HG03342 (cell line): ENCODE results near the gene ADAMTS18.
"Not testable (repeated sequence)": the region's sequence is repeated elsewhere in the genome, so short reads cannot be mapped to it uniquely, and the experiment has no call there.

Experiments
- ATAC-seq: cut with Tn5 transposase; IDR thresholded peaks from one replicate; pipeline ENCODE4 v1.9.1; 2021; ENCODE audit warnings: mild to moderate bottlenecking, moderate library complexity; ENCODE audit not compliant: unreplicated experiment

The ADAMTS18 gene

DNA sequence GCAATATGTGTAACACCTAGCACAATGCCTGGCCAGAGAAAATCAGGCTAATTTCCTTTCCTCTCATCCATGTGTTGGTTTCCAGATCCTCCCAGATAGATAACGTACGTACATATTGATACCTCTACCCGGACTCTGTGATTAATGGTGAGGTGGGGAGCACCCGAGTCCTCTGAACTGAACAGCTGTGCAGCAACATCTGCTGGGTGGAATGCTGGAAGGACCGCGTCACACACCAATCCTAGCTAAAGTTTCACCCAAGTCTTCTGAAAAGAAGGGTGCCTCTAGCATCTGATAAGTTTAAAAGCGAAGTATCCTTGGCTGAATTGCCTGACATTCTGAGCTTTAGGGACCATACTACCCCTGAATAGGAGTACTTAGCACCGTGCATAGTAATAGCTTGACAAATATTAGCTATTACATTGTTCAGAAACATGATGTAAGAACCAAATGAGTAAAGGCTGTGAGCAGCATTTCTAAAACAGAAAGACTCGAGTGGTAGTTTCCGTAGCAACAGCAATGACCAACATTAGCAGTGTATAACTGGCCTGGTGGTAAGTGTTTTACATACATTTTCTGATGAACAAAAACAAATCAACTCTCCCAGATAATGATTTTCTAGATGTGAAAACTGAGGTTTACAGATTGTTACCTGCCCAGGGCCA is 144.3 kb downstream of the ADAMTS18 start:
- ATAC-seq: no peak

DNA sequence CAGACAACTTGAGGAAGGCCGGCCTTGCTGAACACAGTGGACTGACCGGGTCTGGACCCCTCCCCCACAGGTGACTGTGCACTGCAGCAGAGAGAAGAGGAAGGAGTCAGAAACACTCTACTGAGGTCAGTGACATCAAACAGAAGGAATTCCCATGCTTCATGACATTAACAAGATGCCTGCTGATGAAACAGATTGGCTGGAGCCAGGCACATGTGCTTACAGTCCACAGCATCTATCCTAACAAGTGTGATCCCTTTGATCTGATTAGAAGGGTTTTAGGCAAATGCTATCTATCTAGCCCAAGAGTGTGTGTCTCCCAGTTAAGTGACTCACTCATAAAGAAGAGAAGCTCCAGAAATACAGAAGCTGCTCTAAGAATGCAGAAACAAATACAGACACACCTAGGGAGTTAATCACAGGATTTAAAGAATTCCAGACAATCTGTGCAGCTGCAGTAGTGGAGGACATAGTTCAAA is 145.5 kb downstream of the ADAMTS18 start:
- ATAC-seq: no peak

DNA sequence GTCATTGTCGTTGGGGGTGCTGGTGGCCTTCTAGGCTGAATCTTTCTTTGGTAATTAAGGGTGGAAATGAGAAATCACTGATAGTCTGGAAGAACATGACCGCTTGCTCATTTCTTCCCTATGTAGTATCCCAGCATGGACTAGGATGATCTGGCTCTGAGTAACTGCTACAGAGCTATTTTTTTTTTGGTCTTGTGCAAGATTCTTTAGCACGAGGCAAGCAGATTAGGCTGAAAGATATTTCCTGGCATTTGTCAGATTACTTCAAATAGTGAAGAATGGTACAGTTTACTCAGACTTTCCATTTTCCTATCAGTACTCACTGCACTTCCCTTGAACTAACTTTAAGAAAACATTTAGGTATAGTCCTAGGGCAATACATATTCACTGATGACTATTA is 146.6 kb downstream of the ADAMTS18 start:
- ATAC-seq: no peak

GRCh38 chr16:77285676-77286075 is 149.2 kb downstream of the ADAMTS18 start:
- no peak for ATAC-seq

- no peak for ATAC-seq
These were observed 152.5 kb downstream of the ADAMTS18 start for GRCh38 chr16:77282345-77282744.

DNA sequence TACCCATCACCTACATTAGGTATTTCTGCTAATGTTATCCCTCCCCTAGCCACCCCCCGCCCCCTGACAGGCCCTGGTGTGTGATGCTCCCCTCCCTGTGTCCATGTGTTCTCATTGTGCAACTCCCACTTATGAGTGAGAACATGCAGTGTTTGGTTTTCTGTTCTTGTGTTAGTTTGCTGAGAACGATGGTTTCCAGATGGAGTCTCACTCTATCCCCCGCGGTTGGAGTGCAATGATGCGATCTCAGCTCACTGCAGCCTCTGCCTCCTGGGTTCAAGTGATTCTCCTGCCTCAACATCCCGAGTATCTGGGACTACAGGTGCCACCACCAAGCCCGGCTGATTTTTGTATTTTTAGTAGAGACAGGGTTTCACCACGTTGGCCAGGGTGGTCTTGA is 155.5 kb downstream of the ADAMTS18 start:
- ATAC-seq: not testable (repeated sequence)

DNA sequence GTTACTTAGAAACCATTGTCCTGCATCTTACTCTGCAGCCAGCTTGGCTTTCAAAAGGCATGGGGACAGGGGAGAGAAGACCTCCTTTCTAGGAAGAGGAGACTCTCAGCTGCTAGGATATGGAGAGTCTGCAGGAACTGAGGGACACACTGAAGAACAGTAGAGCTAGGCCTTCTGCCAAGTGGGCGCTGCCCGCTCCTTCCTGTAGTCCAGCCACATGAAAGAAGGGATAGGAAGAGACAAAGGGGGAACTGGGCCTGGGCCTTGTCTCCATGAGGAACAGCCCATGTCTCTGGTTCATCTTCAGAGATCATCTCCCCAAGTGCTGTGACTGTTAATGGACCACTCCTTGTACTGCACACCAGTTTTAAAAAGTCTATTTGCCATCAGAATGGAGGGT is 157.3 kb downstream of the ADAMTS18 start:
- no peak for ATAC-seq

DNA sequence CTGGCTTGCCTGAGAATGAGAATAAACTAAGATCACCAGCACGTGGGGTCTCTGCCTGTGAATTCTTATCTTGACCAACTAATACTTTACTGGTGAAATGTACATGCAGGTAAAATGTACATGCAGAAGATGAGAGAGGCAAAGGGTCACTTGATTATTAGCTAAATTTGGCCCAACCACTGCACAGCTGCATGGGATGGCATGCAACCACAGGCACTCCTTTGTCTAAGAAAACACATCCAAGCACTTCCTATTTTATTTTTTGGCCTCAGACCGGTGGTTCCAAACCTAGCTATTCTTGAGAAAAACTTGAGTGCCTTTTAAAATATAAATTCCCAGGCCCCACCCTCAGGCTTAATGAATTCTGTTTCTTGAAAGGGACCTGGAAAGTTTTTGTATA is 157.7 kb downstream of the ADAMTS18 start:
- ATAC-seq: no peak

- no peak for ATAC-seq
These were observed 158.2 kb downstream of the ADAMTS18 start for GRCh38 chr16:77276661-77277060.

DNA sequence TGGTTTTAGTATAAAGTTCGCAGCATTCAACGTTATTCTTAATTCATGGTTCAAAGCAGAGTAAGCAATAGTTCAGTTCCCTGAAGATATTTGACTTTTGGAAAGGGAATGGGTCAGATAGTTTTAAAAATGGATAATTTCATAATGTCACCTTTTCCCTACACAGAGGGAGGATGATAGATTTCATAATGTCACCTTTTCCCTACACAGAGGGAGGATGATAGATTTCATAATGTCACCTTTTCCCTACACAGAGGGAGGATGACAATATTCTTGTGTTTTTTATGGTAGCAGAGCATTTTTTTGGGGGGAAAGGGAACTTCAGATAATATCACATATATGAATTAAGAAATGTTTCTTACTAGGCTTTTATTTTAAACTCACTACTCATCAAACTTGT is 159.5 kb downstream of the ADAMTS18 start:
- not testable (repeated sequence) for ATAC-seq

DNA sequence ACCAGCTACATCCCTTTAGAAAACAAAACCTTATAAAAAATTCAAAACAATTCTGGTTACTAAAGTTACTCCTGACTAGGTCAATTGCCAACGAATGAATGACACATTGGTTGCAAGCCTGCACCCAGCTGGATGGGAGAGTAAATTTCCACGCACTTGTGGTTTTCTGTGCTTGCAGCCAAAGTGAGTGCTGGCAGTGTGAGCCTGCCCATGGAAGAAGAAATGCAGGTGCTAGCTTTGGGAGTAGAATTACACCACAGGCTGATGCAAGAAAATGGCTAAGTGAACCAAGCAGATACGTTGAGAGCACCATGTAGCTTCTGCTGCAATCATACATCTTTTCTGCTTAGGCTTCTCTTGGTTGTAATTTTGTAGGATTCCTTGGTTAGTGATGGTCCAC is 161.0 kb downstream of the ADAMTS18 start:
- ATAC-seq: no peak

- ATAC-seq: no peak
These were observed 163.1 kb downstream of the ADAMTS18 start for GRCh38 chr16:77271532-77272426.

- ATAC-seq: not testable (repeated sequence)
These were observed 168.6 kb downstream of the ADAMTS18 start for GRCh38 chr16:77266185-77266584.

- no peak for ATAC-seq
These were observed 171.9 kb downstream of the ADAMTS18 start for GRCh38 chr16:77262971-77263370.

GRCh38 chr16:77250400-77250799 is 184.4 kb downstream of the ADAMTS18 start:
- ATAC-seq: no peak

GRCh38 chr16:77246150-77246549 is 188.7 kb downstream of the ADAMTS18 start:
- no peak for ATAC-seq

DNA sequence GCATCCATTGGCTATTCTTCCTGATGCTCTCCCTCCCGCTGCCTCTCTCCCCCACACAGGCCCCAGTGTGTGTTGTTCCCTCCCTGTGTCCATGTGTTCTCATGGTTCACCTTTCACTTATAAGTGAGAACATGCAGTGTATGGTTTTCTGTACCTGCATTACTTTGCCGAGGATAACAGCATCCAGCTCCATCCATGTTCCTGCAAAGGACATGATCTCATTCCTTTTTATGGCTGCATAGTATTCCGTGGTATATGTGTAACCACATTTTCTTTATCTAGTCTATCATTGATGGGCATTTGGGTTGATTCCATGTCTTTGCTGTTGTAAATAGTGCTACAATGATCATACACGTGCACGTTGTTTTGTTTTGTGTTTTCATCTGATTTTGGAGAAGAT is 192.4 kb downstream of the ADAMTS18 start:
- ATAC-seq: not testable (repeated sequence)

- ATAC-seq: no peak
These were observed 196.2 kb downstream of the ADAMTS18 start for GRCh38 chr16:77238593-77238992.

- peak; percentile 98 for ATAC-seq
These were observed 198.7 kb downstream of the ADAMTS18 start for GRCh38 chr16:77236063-77236511.

GRCh38 chr16:77234611-77235010 is 200.2 kb downstream of the ADAMTS18 start:
- ATAC-seq: no peak

GRCh38 chr16:77233799-77234519 is 200.9 kb downstream of the ADAMTS18 start:
- no peak for ATAC-seq
